PC-3 (cell line): ENCODE results near the gene PPP1R16B.

Source experiments
- EZH2 ChIP-seq: fragments of 300-600 bp; sonication (generic); IDR thresholded peaks from one replicate; pipeline ENCODE4 v1.6.1; 2017; ENCODE audit warnings: antibody characterized with exemption, mild to moderate bottlenecking, low read length; ENCODE audit not compliant: unreplicated experiment
- TF ChIP-seq, protein P1 (sequence below): fragments of 300-600 bp; sonication (generic); conservative IDR thresholded peaks from 2 replicates; pipeline ENCODE4 v1.5.1; 2017; ENCODE audit warnings: antibody characterized with exemption, low read depth, mild to moderate bottlenecking, low read length

GRCh38 chr20:38950254-38950653 is 144.8 kb downstream of the PPP1R16B start:
- TF ChIP-seq, protein P1, sequence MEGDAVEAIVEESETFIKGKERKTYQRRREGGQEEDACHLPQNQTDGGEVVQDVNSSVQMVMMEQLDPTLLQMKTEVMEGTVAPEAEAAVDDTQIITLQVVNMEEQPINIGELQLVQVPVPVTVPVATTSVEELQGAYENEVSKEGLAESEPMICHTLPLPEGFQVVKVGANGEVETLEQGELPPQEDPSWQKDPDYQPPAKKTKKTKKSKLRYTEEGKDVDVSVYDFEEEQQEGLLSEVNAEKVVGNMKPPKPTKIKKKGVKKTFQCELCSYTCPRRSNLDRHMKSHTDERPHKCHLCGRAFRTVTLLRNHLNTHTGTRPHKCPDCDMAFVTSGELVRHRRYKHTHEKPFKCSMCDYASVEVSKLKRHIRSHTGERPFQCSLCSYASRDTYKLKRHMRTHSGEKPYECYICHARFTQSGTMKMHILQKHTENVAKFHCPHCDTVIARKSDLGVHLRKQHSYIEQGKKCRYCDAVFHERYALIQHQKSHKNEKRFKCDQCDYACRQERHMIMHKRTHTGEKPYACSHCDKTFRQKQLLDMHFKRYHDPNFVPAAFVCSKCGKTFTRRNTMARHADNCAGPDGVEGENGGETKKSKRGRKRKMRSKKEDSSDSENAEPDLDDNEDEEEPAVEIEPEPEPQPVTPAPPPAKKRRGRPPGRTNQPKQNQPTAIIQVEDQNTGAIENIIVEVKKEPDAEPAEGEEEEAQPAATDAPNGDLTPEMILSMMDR: no peak
- no peak for TF ChIP-seq EZH2
